GM19372 (cell line): Measurements from ENCODE around the gene TCAP.
A peak's percentile ranks its signal among the peaks of the same experiment; 100 is the strongest.

Experiments
- ATAC-seq: cut with Tn5 transposase; IDR thresholded peaks from one replicate; pipeline ENCODE4 v1.9.1; 2021; ENCODE audit warnings: mild to moderate bottlenecking, low read depth, moderate library complexity; ENCODE audit not compliant: unreplicated experiment

Gene TCAP

GRCh38 chr17:39664581-39665561, at the start of gene TCAP:
Gene TCAP (plus strand): TSS chr17:39665349. CDS start chr17:39665360, 11 bp downstream.
- ATAC-seq = no peak

- ATAC-seq = no peak
Measured at GRCh38 chr17:39615434-39615833, 49.7 kb upstream of the TCAP start.

GRCh38 chr17:39617100-39617445, 48.1 kb upstream of the TCAP start:
- no peak for ATAC-seq

- ATAC-seq = no peak
Measured at GRCh38 chr17:39617446-39618245, 47.5 kb upstream of the TCAP start.

DNA sequence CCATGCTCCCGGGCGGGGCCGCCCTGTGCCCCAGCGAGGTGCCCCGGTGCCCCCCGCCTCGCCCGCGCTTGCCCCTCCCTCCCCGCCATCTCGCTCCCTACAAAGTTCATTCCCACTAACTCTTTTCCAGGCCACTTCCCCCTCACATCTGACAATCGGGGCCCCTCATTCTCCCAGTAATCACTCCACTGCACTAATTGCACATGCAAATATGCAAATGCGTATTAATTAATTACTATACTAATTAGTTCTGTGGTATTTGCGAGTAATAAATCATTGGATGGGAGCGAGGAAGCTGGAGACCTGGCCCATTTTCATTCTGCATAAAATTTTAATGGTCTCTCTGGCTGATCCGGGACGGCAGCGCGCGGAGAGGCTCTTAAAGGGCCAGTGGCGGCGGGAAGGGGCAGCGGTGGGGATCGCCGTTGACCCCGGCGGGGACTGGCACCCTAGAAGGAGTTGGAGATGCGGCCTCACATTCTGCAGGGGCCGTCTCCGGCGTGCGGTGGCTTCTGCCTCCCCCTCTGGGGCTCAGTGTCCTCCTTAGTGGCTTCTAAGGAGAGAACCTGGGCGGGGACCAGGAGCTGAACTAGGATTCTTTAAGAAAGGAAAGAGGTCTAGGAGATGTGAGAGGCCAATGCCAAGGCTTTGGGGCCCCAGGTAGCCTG, 46.8 kb upstream of the TCAP start:
- no peak for ATAC-seq

GRCh38 chr17:39618956-39619785, 46.0 kb upstream of the TCAP start:
- ATAC-seq = no peak

DNA sequence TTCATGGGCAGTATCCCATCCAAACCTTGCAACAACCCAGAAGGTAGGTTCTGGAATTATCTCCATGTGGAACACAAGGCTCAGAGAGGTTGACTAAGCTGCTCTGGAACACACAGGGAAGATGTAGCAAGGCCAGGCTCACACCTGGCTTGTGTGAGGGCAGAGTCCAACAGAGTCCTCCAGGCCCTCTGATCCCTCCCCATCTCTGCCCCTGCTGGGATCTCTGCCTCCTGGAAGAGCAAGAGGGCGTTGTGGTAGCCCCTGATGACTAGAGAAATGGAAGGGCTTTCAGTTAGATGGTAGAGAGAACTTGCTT, 45.4 kb upstream of the TCAP start:
- no peak for ATAC-seq

DNA sequence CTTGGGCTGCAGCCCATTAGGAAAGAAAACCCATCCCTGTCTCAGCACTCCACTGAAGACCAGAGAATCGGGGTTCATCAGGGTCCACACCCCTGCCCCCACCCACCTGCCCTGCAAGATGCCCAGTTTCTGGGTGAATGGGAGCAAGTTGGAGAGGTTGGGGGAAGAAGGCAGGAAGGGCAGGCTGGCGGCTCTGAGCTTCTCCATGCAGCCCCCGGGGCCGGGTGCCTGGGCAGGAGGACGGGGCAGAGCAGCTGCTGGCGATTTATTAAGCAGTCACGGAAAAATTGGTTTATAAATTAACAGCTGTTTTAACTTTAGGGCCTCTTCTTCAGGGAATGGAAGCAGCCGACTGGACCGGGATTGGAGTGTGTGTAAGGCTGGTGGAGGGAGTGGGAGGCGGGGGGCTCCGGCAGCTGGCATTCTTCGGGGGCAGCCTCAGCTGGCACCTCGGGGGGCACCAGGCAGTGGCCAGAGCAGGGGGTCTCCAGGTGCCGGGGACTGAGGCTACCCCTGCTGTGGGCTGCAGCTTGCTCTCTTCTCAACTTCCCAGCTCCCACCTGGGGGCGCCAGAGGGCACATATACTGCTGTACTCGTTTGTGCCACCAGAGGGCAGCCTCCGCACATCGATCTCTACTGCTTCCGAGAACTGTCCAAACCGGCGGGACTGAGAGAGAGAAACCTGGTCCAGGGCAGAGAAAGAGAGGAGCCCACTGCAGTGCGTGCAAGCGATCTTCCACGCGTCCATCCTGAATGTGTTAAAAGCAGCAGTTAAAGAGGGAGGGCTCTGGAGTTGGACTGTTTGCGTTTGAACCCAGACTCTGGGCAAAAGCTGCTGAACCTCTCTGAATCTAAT, 43.4 kb upstream of the TCAP start:
- peak; percentile 58 for ATAC-seq

GRCh38 chr17:39622380-39623006, 42.7 kb upstream of the TCAP start:
- no peak for ATAC-seq

DNA sequence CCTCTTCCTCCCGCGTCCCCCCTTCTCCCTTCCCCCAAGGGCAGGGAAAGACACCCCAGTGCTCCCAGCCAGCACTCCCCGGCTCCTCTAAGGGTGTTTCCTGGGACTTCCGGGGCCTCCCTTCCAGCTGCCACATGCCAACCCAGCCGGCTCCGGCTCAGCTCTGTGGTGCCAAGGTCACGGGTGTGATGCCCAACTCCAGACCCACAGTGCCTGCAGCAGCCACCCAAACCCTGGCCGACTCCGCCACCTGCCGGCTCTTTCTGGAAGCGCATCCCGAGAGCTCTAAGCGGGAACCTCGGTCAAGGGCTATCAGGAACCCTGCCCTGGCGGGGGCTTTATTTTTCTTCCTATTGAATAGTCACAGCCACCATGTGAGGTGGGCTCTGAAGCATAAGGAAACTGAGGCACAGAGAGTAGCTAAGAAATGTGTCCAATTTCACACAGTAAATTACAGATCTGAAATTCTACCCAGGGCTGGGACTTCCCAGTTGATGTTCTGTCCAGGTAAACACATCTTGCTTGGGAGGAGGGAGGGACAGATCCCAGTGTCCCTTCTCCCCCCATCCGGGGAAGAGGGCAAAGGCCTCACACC, 41.7 kb upstream of the TCAP start:
- ATAC-seq = peak; percentile 60

- ATAC-seq = no peak
Measured at GRCh38 chr17:39624313-39624712, 40.8 kb upstream of the TCAP start.

DNA sequence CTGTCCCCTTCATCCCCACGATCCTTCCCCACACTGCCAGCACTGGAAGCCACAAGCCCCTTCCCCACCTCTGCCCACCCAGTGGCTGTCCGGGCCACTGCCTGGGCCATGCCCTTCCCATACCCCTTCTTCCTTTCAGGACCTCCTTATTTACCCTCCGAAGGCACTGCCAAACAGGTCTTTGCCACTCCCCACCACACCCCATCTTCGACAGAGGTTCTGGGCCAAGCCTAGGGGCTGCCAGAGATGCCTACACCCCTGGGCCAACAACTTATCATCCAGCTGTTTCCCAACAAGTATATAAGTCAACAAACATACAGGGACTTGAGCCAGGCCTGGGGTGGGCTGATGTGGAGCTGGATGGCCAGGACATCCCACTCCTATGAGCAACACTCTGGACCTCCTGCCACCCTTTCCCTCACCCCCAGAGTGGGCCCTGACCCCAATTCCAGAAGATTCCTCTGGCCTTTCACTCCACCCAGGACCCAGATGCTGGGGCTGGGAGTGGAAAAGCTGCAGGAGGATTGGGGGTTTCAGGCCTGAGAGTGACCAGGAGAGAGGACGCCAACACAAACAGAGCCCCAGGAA, 39.9 kb upstream of the TCAP start:
- ATAC-seq = no peak

DNA sequence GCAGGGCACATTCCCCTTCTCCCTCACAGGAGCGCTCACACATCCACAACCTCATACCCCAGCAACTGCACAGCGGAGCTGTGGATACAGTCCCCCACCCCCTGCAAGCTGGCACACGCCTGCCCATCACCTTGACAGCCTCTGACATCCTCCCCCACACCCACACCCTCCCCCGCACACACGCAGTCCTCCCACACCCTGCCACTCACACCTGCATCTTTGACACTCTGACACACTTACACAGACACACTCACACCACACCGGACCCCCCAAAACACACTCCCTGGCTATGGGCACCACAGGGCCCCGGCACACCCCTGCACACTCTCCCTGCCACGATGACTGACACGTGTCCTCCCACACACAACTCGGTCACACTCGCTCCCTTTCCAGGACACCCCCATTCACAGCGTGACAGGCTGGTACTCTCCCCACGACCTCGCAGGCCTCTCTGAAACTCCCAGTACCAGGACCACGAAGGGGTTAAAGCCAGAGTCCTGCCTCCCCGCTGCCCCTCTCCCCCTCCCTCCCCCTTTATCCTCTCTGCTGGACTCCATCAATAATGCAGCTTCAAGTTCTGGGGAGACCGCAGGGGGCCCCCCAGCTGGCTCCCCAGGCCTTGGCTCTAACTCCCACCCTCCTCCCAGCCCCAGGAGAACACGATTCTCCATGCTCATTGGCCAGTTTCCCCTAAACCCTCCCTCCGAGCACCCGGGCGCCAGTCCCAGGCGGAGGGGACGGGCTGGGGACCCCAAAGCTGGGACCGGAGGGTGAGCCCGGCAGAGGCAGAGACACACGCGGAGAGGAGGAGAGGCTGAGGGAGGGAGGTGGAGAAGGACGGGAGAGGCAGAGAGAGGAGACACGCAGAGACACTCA, 38.7 kb upstream of the TCAP start, which contains the start of gene PPP1R1B:
Gene PPP1R1B, plus strand, starts transcription at position 782 of the 876 bp plus-strand sequence. CDS start 441 bp downstream, outside the sequence.
- ATAC-seq = no peak

DNA sequence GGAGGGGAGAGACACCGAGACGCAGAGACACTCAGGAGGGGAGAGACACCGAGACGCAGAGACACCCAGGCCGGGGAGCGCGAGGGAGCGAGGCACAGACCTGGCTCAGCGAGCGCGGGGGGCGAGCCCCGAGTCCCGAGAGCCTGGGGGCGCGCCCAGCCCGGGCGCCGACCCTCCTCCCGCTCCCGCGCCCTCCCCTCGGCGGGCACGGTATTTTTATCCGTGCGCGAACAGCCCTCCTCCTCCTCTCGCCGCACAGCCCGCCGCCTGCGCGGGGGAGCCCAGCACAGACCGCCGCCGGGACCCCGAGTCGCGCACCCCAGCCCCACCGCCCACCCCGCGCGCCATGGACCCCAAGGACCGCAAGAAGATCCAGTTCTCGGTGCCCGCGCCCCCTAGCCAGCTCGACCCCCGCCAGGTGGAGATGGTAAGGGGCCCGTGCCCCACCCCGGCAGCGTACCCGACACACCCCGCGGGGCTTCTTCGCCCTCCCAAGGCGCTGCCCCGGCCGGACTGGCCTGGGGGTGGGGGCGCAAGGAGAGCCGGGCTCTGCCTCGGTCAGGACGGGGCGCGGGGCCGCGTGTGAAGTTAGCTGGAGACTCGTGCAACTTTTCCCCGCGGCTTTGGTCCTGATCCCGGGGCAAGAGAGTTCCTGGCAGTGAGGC, 38.0 kb upstream of the TCAP start:
- no peak for ATAC-seq

DNA sequence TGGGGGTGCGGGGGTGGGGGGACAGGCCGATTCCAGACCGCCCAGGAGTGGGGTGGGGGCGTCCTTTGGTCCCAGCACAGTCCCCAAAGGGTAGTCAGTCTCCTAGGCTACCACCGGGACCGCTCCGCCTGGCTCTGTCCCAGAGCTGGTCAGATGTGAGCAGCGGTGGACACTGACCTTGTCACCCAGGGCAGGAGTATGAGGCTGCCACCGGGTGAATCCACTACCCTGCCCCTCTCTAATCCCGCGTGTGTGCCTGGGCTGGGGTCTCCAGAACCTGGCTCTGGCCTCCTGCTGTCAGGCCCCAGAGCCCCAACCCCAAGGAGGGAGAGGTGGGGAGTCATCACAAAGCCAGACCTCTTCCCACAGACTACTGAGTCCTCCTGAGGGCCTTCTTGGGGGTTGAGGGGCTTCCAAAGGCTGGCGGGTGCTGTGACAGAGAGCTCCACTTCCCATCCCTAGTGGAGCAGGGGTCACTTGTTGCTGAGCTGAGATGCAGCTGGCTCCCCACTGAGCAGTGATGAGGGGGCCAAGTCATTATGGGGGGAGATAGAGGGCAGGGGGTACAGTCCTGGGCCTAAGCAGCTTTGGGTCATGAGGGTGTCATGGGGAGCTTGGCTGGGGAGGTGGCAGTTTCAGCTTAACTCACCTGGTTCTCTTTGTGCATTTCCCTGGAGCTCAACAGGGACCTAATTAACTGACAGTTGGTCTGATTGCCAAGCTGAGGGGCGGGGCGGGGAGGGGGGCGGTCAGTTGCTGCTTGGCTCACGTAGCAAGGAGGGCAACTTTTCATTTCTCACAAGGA, 37.2 kb upstream of the TCAP start:
- no peak for ATAC-seq
